Retinal pigment epithelial cell (primary cell): ENCODE results near the gene EPHB1.

Source experiments
- DNase-seq: peaks from one replicate; pipeline ENCODE4 v3.0.0-alpha.2; 2010; ENCODE audit warnings: low read depth
- H3K4me3 ChIP-seq: 2 replicates; pipeline ENCODE4 v1.5.1; 2011; ENCODE audit warnings: mild to moderate bottlenecking, low read length, control low read depth, moderate library complexity
- TF ChIP-seq, protein P1 (sequence below): conservative IDR thresholded peaks from 2 replicates; pipeline ENCODE4 v1.5.1; 2011; ENCODE audit warnings: low read depth, low read length, control low read depth, inconsistent platforms

The EPHB1 gene

DNA sequence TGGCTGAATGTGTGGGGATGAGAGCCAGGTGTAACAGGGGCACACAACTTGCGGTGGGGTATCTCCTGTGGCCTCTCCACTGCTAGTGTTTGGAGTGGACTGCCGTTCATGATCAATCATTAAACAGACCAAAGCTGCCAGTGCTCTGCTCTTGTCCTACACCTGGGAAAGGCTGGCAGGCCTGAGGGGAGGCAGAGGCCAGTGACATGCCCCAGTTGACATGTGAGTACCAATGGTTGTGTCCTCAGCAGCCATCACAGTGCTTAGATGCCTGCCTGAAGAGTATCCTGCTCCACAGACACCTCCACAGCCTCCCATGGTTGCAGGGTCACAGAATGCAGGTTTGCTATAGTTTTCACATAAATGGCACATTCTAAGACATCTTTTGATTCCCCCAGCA is 348.4 kb downstream of the EPHB1 start:
- no peak for DNase-seq
- TF ChIP-seq, protein P1, sequence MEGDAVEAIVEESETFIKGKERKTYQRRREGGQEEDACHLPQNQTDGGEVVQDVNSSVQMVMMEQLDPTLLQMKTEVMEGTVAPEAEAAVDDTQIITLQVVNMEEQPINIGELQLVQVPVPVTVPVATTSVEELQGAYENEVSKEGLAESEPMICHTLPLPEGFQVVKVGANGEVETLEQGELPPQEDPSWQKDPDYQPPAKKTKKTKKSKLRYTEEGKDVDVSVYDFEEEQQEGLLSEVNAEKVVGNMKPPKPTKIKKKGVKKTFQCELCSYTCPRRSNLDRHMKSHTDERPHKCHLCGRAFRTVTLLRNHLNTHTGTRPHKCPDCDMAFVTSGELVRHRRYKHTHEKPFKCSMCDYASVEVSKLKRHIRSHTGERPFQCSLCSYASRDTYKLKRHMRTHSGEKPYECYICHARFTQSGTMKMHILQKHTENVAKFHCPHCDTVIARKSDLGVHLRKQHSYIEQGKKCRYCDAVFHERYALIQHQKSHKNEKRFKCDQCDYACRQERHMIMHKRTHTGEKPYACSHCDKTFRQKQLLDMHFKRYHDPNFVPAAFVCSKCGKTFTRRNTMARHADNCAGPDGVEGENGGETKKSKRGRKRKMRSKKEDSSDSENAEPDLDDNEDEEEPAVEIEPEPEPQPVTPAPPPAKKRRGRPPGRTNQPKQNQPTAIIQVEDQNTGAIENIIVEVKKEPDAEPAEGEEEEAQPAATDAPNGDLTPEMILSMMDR: no peak
- H3K4me3 ChIP-seq: no peak overlapping the region

DNA sequence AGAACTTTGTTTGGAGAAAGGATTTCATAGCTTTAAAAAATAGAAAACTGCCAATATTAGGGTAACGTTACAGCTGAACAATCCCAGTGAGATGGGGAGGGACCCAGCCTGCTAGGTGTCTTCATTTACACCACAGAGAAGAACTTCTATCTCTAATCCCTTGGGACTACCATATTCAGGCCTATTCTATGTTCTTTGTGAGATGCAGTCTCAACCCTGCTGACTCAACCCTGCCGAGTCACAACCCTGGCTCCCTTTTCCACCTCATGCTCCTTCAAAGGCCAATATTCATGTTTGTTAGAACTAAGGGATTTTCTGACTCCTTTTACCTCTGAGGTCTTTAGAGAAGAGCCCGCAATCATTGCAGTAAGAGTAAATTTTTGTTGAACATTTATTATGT is 350.5 kb downstream of the EPHB1 start:
- H3K4me3 ChIP-seq: no peak overlapping the region
- TF ChIP-seq, protein P1: no peak
- no peak for DNase-seq

DNA sequence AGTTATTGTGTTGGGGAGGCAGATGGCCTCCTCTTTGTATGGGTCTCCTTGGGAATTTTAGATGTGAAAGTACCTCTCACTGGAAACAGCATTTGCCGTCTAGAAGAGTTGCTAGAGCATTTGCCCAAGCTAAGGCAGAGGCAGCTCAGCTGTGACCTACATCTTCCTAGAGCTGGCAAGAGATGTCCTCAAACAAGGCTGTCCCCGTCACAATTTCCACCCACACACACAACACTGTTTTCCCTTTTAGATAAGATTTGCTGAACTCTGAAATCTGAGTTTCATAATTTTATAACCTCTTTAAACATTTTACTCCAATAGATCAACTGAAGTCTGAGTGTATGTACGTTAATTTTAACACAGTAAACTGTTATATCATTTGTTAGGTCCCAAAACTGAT is 352.6 kb downstream of the EPHB1 start:
- no peak for DNase-seq
- H3K4me3 ChIP-seq: no peak overlapping the region
- TF ChIP-seq, protein P1: no peak

DNA sequence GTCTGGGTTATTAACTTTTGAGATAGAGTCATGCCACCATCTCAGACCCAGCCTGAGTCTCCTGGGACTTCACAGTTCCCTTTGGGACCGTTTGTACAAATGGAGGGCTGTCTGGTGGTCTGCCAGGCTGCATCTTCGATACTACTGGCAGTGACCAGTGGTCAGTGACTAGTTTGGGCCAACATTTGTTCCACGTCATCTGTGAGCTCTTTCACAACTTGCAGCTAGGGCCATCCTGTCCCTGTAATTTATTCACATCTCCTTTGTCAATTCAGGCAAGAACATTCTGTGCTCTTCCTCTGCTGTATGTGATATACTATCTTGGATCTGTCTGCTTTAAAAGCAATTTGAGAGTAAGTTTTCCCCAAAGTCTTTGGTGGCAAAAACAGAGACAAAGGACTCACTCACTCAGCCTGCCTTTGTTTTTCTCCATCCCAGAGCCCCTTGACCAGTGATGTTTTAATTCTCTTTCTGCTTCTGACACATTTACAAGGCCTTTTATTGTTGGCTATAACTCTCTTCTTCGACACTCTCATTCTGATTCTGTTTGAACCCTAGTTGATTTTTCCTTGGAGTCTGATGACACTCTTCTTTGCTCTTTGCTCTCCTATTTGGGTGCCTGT is 353.4 kb downstream of the EPHB1 start:
- no peak overlapping the region for H3K4me3 ChIP-seq
- DNase-seq: no peak
- TF ChIP-seq, protein P1: no peak

DNA sequence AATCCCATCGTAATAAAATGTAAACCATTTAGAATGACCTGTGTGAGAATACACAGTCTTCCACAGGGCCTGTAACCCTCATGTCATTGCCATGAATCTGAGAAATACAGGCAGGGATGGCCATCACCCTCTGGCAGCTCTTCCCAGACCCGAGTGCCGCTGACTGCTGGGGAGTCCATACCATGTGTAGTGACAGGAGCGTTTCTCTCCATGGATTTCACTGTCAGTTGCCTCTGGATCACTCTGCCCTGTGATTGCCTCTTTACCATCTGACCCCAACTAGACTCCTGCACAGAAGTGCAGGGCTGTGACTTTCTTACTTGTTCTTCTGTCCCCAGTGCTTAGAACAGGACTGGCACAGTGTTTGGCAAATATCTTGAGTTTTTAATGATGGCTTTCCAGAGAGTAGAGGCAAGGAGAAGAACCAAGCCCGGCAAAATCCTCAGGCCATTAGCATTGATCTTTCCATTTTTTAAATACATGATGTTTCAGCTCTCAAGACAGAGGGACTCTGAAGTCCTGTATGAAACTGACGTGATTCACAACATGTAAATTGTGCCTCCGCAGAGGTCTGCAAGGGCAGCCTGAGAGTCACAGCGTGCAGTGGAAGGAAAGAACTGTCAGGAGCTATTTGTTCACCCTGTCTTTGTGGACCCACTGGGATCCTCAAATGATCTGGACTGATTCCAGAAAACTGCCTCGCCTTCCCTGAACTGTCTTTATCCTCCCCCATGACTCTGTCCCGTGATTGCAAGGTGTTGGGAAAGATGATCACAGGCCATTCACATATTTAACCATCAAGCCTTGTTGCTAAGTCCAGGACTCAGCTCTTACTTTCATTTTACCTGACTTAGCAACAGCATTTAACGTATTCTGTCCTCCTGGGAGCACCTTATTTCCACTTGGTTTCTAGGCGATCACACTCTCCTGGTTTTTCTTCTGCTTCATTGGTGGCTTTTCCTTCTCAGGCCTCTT is 354.9 kb downstream of the EPHB1 start:
- no peak for DNase-seq
- TF ChIP-seq, protein P1: no peak
- H3K4me3 ChIP-seq: no peak overlapping the region

DNA sequence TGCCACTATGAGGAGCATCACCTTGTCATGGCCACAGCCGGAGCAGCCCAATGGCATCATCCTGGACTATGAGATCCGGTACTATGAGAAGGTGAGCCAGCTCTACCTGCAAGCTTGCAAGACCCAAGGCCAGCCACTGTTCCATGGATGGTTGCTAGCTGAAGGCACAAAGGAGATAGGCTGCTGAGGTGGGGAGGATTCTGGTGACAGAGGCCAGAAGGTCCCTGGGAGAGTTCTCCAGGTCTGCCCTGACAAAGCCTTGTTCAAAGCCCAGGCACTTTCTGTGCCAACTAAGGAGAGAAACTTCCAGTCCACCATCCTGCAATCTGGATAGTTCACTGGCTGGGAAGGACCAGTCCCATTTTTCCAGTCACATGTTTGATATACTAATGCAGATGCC is 359.1 kb downstream of the EPHB1 start:
- TF ChIP-seq, protein P1: no peak
- H3K4me3 ChIP-seq: no peak overlapping the region
- no peak for DNase-seq
